NCI-H82 treated with DMSO at 0.1 percent for 48 hours (cell line): ENCODE measurements around the gene CADPS.

ENCODE experiments used
- DNase-seq: peaks from one replicate; lab custom pipeline; 2025; ENCODE audit not compliant: unreplicated experiment; lab: John Stamatoyannopoulos, UW

The CADPS gene

GRCh38 chr3:62378311-62378789 lies 496.9 kb downstream of the CADPS start:
- DNase-seq, result no peak

GRCh38 chr3:62376906-62377877 lies 498.0 kb downstream of the CADPS start:
- no peak for DNase-seq

DNA sequence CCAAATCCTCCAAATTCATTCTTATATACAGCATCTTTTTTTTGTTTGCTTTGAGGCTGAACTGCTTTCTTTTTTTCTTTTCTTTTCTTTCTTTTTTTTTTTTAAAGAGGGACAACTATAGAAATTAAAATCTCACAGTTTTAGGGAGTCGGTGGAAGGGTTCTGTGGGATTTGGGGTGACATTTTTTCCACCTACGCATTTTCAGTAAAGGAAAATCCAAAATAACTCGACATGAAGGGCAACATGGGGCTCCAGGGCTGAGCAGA lies 498.8 kb downstream of the CADPS start:
- no peak for DNase-seq

DNA sequence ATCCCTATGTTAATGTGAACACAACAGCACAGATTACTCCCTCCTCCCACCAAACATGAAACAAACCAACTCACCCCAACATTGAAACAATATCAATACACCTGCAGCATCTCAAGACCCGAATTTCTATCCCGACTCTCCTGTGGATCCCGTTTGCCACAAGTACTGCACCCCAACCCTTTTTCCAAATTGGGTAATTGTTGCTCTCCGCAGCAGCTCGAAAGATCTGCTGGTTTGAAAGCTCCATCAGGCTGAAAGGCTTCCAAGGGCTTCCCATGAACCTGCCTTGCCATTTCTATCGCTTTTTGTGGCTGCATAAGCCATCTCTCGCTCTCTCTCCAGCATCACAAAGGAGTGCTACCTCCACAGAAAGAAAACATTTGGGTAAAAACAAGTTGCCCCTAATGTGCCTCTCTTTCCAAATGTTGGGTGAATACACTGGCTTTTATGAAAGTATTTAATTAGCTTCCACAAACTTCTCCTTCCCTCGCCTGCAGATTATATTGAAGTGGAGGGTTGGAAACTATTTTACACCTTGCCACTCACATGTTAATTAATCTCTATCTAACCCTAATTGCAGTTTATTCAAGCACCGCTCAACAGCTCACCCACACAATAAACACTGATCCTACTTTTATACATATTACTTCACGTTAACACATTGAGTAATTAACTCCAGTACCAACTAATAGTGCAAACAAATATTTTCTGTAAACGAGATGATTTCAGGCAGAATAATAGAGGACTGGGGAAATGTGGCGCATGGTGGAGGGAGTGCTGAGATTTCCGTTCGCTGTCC lies 499.4 kb downstream of the CADPS start:
- no peak for DNase-seq

DNA sequence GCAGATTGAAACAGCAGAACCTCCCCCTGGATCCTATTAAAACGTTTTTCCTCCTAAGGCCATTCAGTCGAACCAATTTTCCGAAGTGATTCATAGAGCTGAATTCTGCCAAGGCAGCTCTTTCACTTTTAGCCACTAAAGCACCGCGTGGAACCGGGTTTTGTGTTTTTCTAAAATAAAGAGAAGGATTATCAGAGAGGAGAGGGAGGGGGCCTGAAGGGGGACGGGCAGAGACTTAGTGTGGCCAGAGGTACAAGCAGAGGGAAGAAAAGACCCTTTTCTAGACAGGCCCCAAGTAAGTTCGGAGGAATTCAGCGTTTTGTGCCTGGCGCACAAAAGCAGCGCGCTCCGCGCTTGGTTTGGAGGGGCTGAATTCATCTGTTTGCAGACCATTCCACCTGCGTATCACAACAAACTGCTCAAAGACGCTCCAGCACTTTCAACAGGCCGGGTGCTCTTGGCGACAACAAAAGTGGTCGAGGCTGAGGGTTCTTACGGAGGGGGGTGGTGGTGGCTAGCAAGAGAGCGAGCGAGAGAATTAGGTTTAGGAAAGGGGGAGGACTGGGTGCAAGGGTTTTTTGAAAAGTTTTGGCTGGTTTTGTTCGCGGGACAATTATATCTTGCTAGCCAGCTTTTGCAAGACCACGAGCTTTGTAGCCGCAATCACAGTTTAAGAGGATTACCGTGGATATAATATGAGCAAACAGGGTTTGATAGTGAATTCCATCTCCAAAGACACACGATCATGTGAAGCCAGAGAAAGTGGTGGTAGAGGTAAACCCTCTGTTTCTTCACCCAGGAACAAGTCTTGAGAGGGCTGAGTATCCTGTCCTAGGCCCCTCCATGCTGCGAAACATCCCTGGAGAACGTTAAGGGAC lies 500.6 kb downstream of the CADPS start:
- DNase-seq, result peak; percentile 18

DNA sequence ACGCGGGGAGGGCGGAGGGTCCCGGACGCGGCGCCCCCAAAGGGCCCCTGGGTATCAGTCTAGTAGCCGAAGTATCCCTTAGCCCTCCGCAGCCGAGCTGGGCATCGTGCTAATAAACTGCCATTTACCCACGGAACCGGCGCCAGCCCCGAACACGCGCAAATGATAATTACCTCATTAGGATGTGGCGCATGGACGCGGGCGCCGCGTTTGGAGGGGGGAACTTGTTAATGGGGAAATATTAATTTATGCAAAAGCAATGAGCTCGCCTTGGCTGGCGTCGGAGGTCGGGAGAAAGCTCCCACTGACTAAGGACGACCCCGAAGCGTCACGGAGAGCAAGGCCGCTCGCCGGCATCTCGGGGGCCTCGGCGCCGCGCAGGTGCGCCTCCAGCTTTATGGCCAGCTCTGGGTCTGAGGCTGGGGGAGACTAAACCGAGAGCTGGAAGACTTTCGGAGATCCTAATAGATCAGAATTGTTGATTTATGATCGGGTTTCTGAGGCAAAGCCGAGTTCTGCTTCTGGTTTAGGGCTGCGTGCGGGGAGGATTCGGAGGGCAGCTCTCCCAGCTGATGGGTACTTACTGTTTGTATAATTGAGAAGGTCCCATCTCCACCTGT lies 501.4 kb downstream of the CADPS start:
- no peak for DNase-seq

DNA sequence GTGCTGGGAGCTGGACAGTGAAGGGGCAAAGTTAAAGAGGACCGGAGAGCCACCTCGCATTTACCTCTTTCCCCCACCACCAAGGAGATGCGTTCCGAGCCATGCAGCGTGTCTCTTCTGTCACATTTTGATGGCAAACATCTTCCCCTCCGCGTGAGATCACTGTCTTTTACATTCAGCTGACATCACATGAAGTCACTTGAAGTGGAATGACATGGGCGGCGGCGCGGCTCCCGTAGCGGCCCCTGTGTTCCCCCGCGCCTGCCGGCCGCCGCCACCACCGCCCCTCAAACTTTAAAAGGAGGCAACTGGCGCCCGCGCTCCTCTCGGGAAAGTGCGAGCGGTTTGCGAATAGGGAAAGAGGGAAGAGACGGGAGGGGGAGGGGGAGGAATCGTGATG lies 502.0 kb downstream of the CADPS start, which contains the start of gene FEZF2:
Gene FEZF2 (minus strand): TSS at position 336 of the 400 bp plus-strand sequence. CDS start 682 bp downstream, outside the sequence.
- DNase-seq, result no peak

- no peak for DNase-seq
Measured at GRCh38 chr3:62372621-62373041, 502.6 kb downstream of the CADPS start.

DNA sequence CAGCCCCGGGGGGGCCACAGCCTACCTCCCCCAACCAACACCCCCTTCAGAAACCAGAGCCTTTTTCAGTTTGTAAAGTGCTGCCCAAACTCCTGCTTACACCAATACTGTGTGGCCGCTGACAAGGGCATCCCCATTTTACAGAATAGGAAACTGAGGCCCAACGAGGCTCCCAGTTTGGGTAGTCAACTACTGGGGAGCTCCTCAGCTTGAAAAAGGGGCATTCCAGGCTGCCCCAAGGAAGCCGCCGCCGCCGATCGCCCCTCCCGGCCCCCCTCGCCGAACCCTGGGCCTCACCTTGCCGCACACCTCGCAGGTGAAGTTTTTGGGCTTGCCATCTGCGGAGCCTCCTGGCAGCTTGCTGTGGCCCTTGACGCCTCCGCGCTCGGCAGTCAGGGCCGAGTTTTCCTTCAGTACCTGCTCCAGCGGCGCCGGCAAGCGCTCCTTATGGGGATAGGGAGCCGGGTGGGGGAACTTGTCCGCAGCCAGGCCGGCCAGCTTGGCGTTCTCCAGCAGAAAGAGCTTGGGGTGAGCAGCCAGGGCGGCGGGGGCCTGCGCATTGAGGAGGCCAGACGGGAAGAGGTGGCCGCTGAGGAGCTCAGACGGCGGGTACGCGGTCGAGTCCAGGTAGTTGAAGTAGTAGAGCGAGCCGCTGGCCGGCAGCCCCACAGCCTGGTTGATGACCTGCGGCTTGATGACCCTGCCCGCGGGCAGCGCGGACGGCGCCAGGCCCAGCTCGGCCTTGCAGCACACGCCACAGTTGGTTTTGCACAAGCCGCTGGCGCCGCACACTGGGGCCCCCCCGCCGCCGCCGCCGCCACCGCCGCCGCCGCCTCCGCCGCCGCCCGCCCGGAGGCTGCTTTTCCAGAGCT lies 503.3 kb downstream of the CADPS start:
- no peak for DNase-seq

GRCh38 chr3:62370858-62371719 lies 504.1 kb downstream of the CADPS start:
- DNase-seq, result no peak

- DNase-seq, result no peak
Measured at GRCh38 chr3:62370112-62370857, 504.9 kb downstream of the CADPS start.

- DNase-seq, result no peak
Measured at GRCh38 chr3:62369476-62369743, 505.8 kb downstream of the CADPS start.

- peak; percentile 48 for DNase-seq
Measured at GRCh38 chr3:62368705-62369475, 506.3 kb downstream of the CADPS start.

GRCh38 chr3:62368290-62368704 lies 506.9 kb downstream of the CADPS start:
- no peak for DNase-seq

GRCh38 chr3:62367763-62368195 lies 507.4 kb downstream of the CADPS start:
- DNase-seq, result no peak

DNA sequence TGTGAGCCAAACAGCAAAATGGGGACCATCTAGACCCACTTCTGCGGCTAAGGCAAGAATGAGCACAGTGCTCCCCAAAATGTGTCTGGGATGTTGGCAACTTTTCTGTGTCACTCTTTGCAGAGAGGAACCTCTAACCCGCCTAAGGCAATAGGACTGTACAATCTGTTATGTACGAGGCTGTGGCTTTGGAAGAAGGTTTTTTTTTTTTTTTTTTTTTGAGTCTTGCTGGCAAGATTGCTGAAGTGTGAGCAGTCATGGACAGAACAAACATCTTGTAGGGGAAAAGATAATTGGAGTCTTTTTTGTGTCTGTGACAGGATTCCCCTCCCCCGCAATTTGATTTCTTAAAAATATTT lies 509.1 kb downstream of the CADPS start:
- no peak for DNase-seq

DNA sequence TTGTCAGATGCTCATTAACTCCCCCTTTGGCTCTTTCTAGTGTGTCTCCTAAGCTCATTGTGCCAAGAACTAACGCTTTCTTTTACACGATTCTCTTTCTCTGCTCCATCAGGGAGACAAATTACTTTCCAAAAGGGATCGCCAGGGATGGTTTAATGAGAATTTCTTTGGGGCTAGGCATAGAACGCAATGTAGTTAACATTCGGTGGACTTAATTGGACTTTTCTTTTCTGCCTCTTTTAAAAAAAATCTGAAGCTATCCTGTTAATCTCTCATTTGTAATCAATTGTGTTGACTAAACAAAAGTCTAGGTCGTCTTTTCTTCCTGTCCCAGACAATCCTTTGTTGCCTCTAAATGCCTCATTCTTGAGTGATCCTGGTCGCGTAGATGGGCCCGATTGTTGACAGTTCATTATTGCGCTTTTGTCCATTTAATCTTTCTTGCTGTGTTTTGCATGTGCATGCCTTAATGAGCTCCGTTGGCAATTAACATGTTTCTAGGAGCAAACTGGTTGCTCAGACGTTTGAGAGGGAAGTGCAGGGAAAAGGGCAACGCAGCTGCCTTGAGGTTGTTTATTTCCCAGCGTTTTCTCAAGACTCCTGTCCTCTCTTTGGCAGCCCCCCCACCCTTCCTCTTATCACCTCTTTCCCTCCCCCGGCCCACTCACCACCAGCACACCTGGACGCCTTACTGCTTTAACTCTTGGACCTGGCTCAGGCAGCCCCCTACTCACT lies 509.7 kb downstream of the CADPS start:
- no peak for DNase-seq
